CD4-positive, alpha-beta memory T cell (primary cell): Measurements from ENCODE around the gene RFESD. TPM values are rescaled to one million over a fixed set of nuclear protein-coding genes. Genes with fewer than 3 reads are reported as not detected.

ENCODE experiments used
- CTCF ChIA-PET: fragments of 350-600 bp; sonication (Branson Sonifier 250); formaldehyde crosslinking; loops from one replicate; lab custom pipeline; 2021; ENCODE audit warnings: inconsistent platforms; ENCODE audit not compliant: partially characterized antibody; lab: Charles Lee
- POLR2A ChIA-PET: fragments of 350-600 bp; sonication (Branson Sonifier 250); formaldehyde crosslinking; loops from one replicate; lab custom pipeline; 2021; ENCODE audit not compliant: partially characterized antibody; lab: Charles Lee
- DNase-seq, 5 donors: peaks; one replicate each; pipeline versions ENCODE4 v3.0.0 to v3.0.0-alpha.2; 2020 to 2022; ENCODE audit warnings: mixed read lengths in 1 of 5
- H3K27ac ChIP-seq: one replicate; pipeline ENCODE4 v1.7.0; 2013; ENCODE audit warnings: low read depth, low read length
- H3K27me3 ChIP-seq: 2 replicates; pipeline ENCODE4 v1.7.0; 2013; ENCODE audit warnings: mild to moderate bottlenecking, low read length, moderate library complexity; ENCODE audit not compliant: insufficient read depth
- H3K36me3 ChIP-seq: 2 replicates; pipeline ENCODE4 v1.7.0; 2013; ENCODE audit warnings: mild to moderate bottlenecking, low read length, moderate library complexity; ENCODE audit not compliant: insufficient read depth
- H3K4me1 ChIP-seq: 2 replicates; pipeline ENCODE4 v1.7.0; 2013; ENCODE audit warnings: mild to moderate bottlenecking, low read length, moderate library complexity; ENCODE audit not compliant: insufficient read depth
- H3K4me3 ChIP-seq, 2 donors: one replicate each; pipeline ENCODE4 v1.7.0; 2013; ENCODE audit warnings: low read length in 2 of 2, mild to moderate bottlenecking in 1 of 2
- H3K9me3 ChIP-seq, 2 donors: one replicate each; pipeline ENCODE4 v1.7.0; 2013; ENCODE audit warnings: low read length in 2 of 2, control low read depth in 1 of 2; ENCODE audit not compliant: control insufficient read depth in 1 of 2
- H3K27ac Mint-ChIP-seq, 7 donors: one replicate each; pipeline ENCODE4 v1.8.0; 2020 to 2021; ENCODE audit warnings: mixed read lengths in 7 of 7, mild to moderate bottlenecking in 6 of 7, inconsistent platforms in 3 of 7, moderate library complexity in 3 of 7
- H3K27me3 Mint-ChIP-seq, 2 donors: one replicate each; pipeline ENCODE4 v1.8.0; 2020 to 2021; ENCODE audit warnings: mixed read lengths in 2 of 2
- H3K36me3 Mint-ChIP-seq, 2 donors: one replicate each; pipeline ENCODE4 v1.8.0; 2020 to 2021; ENCODE audit warnings: mixed read lengths in 2 of 2, inconsistent platforms in 1 of 2, mild to moderate bottlenecking in 1 of 2
- H3K4me1 Mint-ChIP-seq, 4 donors: one replicate each; pipeline ENCODE4 v1.8.0; 2020 to 2021; ENCODE audit warnings: mixed read lengths in 4 of 4, mild to moderate bottlenecking in 1 of 4
- H3K4me3 Mint-ChIP-seq, 8 donors: one replicate each; pipeline ENCODE4 v1.8.0; 2020 to 2021; ENCODE audit warnings: mixed read lengths in 8 of 8, mild to moderate bottlenecking in 7 of 8, moderate library complexity in 6 of 8, inconsistent platforms in 3 of 8
- H3K9me3 Mint-ChIP-seq, 8 donors: one replicate each; pipeline ENCODE4 v1.8.0; 2020 to 2021; ENCODE audit warnings: mixed read lengths in 8 of 8, mild to moderate bottlenecking in 5 of 8, inconsistent platforms in 3 of 8, moderate library complexity in 1 of 8
- intact Hi-C: fragments of 100-400 bp; cut with micrococcal nuclease; formaldehyde crosslinking; loops from one replicate; pipeline ENCODE4 v1.15.1; 2023
- polyA plus RNA-seq, 2 donors: library from polyadenylated mRNA; unstranded; fragments of 300-500 nt; fragmentation: Illumina TruSeq; gene quantifications; one replicate each; pipeline ENCODE4 v1.2.3, GENCODE V29; 2021
- total RNA-seq, 2 experiments: library from RNA; stranded (reverse); gene quantifications; one replicate each; pipeline ENCODE4 v1.2.3, GENCODE V29; 2021

Gene RFESD
- total and polyA plus RNA-seq, 4 experiments from 2014 or later: 9.1 to 11.8 (median 9.6) TPM

GRCh38 chr5:95626701-95627100, 19.9 kb upstream of the RFESD start:
- Mint-ChIP-seq H3K4me1 (peaks cover 26 to 53% (median 38%) of the 10 kb centered on the region in 4 donors), H3K9me3 (peaks cover 0 to 2% (median 0%) of the 10 kb centered on the region in 8 donors), H3K27me3 (no peaks in the 10 kb centered on the region), H3K36me3 (no peaks in the 10 kb centered on the region), H3K27ac (peak overlapping the region in 1 of 7 donors; percentile 37), H3K4me3 (no peak overlapping the region)
- Histone ChIP-seq H3K9me3 (no peaks in the 10 kb centered on the region), H3K4me3 (no peak overlapping the region), H3K4me1 (peaks cover 45% of the 10 kb centered on the region), H3K36me3 (no peaks in the 10 kb centered on the region), H3K27me3 (no peaks in the 10 kb centered on the region), H3K27ac (no peak overlapping the region)
- intact Hi-C loops: no loop called here
- no peak for DNase-seq
- CTCF ChIA-PET: interaction anchor here (7.7 kb wide), 1 partner anchor 17 kb away, joined by 89 read pairs; the partner anchor contains the start of gene RFESD
- POLR2A ChIA-PET: interaction anchor here (1.3 kb wide), 1 partner anchor 73 kb away, joined by 3 read pairs; no protein-coding TSS in a partner anchor

- H3K27me3 ChIP-seq: no peaks in the 10 kb centered on the region
- H3K9me3 Mint-ChIP-seq: peaks cover 0 to 2% (median 0%) of the 10 kb centered on the region in 8 donors
- CTCF ChIA-PET: no interaction called here
- H3K4me1 Mint-ChIP-seq: peaks cover 25 to 53% (median 36%) of the 10 kb centered on the region in 4 donors
- no peaks in the 10 kb centered on the region for H3K36me3 ChIP-seq
- H3K4me3 Mint-ChIP-seq: no peak overlapping the region
- peaks cover 39% of the 10 kb centered on the region for H3K4me1 ChIP-seq
- H3K9me3 ChIP-seq: no peaks in the 10 kb centered on the region
- no peaks in the 10 kb centered on the region for H3K27me3 Mint-ChIP-seq
- POLR2A ChIA-PET: interaction anchor here (0.8 to 1.3 kb wide), 2 partner anchors 18 to 74 kb away, joined by 3 read pairs; partner anchors contain the start of gene RFESD
- intact Hi-C loops: no loop called here
- H3K27ac Mint-ChIP-seq: peak overlapping the region in 2 of 7 donors; percentile 0 to 60
- H3K36me3 Mint-ChIP-seq: no peaks in the 10 kb centered on the region
- H3K4me3 ChIP-seq: no peak overlapping the region
- no peak overlapping the region for H3K27ac ChIP-seq
- no peak for DNase-seq
Observed at GRCh38 chr5:95627971-95628810, 18.4 kb upstream of the RFESD start.

GRCh38 chr5:95628933-95629332, 17.6 kb upstream of the RFESD start:
- Histone ChIP-seq H3K27me3 (no peaks in the 10 kb centered on the region), H3K9me3 (no peaks in the 10 kb centered on the region), H3K4me1 (peaks cover 32% of the 10 kb centered on the region), H3K27ac (no peak overlapping the region), H3K36me3 (no peaks in the 10 kb centered on the region), H3K4me3 (no peak overlapping the region)
- CTCF ChIA-PET: no interaction called here
- Mint-ChIP-seq H3K4me3 (no peak overlapping the region), H3K4me1 (peaks cover 20 to 53% (median 34%) of the 10 kb centered on the region in 4 donors), H3K27me3 (no peaks in the 10 kb centered on the region), H3K9me3 (peaks cover 0 to 2% (median 0%) of the 10 kb centered on the region in 8 donors), H3K27ac (no peak overlapping the region), H3K36me3 (no peaks in the 10 kb centered on the region)
- DNase-seq: no peak
- POLR2A ChIA-PET: interaction anchor here (1.6 kb wide), 1 partner anchor 8 kb away, joined by 5 read pairs; the partner anchor contains the start of gene GPR150
- intact Hi-C loops: no loop called here

GRCh38 chr5:95630394-95630917, 16.1 kb upstream of the RFESD start:
- DNase-seq: no peak
- H3K4me3 Mint-ChIP-seq: peak overlapping the region in 1 of 8 donors; percentile 35
- peaks cover 16 to 45% (median 26%) of the 10 kb centered on the region in 4 donors for H3K4me1 Mint-ChIP-seq
- CTCF ChIA-PET: interaction anchor here (2.4 to 2.7 kb wide), 3 partner anchors 8 to 151 kb away, joined by 11 to 49 read pairs (median 19); partner anchors contain the start of gene RFESD
- Histone ChIP-seq H3K4me1 (peaks cover 16% of the 10 kb centered on the region), H3K36me3 (no peaks in the 10 kb centered on the region), H3K9me3 (no peaks in the 10 kb centered on the region), H3K4me3 (no peak overlapping the region), H3K27ac (no peak overlapping the region), H3K27me3 (no peaks in the 10 kb centered on the region)
- peaks cover 0 to 2% (median 0%) of the 10 kb centered on the region in 8 donors for H3K9me3 Mint-ChIP-seq
- peak overlapping the region in 3 of 7 donors; percentile 55 to 69 (median 63) for H3K27ac Mint-ChIP-seq
- intact Hi-C loops: no loop called here
- no peaks in the 10 kb centered on the region for H3K36me3 Mint-ChIP-seq
- POLR2A ChIA-PET: interaction anchor here (1.6 to 2.8 kb wide), 3 partner anchors 8 to 15 kb away, joined by 5 to 87 read pairs (median 39); partner anchors contain the start of genes GPR150 and RFESD
- H3K27me3 Mint-ChIP-seq: peaks cover 0 to 2% of the 10 kb centered on the region in 2 donors

- Histone ChIP-seq H3K9me3 (no peaks in the 10 kb centered on the region), H3K36me3 (no peaks in the 10 kb centered on the region), H3K4me3 (no peak overlapping the region), H3K27me3 (no peaks in the 10 kb centered on the region), H3K4me1 (peaks cover 15% of the 10 kb centered on the region), H3K27ac (peak overlapping the region; percentile 56)
- DNase-seq: no peak
- CTCF ChIA-PET: interaction anchor here (1.5 to 2.7 kb wide), 6 partner anchors 8 to 150 kb away, joined by 4 to 49 read pairs (median 10); partner anchors contain the start of genes ARSK, RFESD and SKIC3
- H3K27me3 Mint-ChIP-seq: peaks cover 0 to 2% of the 10 kb centered on the region in 2 donors
- H3K4me1 Mint-ChIP-seq: peaks cover 16 to 43% (median 26%) of the 10 kb centered on the region in 4 donors
- peaks cover 0 to 2% (median 0%) of the 10 kb centered on the region in 8 donors for H3K9me3 Mint-ChIP-seq
- H3K4me3 Mint-ChIP-seq: peak overlapping the region in 6 of 8 donors; percentile 10 to 80 (median 48)
- peak overlapping the region; percentile 90 to 99 (median 96) for H3K27ac Mint-ChIP-seq
- intact Hi-C loops: no loop called here
- POLR2A ChIA-PET: interaction anchor here (1.0 to 2.8 kb wide), 10 partner anchors 9 to 203 kb away, joined by 3 to 87 read pairs (median 4); partner anchors contain the start of genes ARSK, RFESD and SKIC3
- no peaks in the 10 kb centered on the region for H3K36me3 Mint-ChIP-seq
Observed at GRCh38 chr5:95631255-95631958, 15.2 kb upstream of the RFESD start.

GRCh38 chr5:95631991-95632675, 14.4 kb upstream of the RFESD start:
- Histone ChIP-seq H3K4me1 (peaks cover 15% of the 10 kb centered on the region), H3K4me3 (peak overlapping the region in 1 of 2 donors; percentile 5), H3K9me3 (no peaks in the 10 kb centered on the region), H3K27ac (peak overlapping the region; percentile 56), H3K36me3 (no peaks in the 10 kb centered on the region), H3K27me3 (no peaks in the 10 kb centered on the region)
- intact Hi-C loops: loop anchor here (1.0 kb wide), 3 partner anchors 10 to 77 kb away; partner anchors contain the start of genes ARSK and RFESD
- POLR2A ChIA-PET: interaction anchor here (0.6 to 2.8 kb wide), 11 partner anchors 10 to 933 kb away, joined by 3 to 87 read pairs (median 4); partner anchors contain the start of genes ARSK, RFESD and SKIC3
- Mint-ChIP-seq H3K36me3 (no peaks in the 10 kb centered on the region), H3K4me3 (peak overlapping the region; percentile 36 to 80 (median 55)), H3K27ac (peak overlapping the region; percentile 90 to 99 (median 96)), H3K4me1 (peaks cover 16 to 43% (median 26%) of the 10 kb centered on the region in 4 donors), H3K27me3 (peaks cover 0 to 6% of the 10 kb centered on the region in 2 donors), H3K9me3 (peaks cover 0 to 2% (median 0%) of the 10 kb centered on the region in 8 donors)
- DNase-seq: peak; percentile 74 to 92 (median 84)
- CTCF ChIA-PET: interaction anchor here (1.5 to 2.7 kb wide), 6 partner anchors 8 to 149 kb away, joined by 4 to 49 read pairs (median 10); partner anchors contain the start of genes ARSK, RFESD and SKIC3
